ENCODE measurements around the gene SVOP. TPM values are rescaled to one million over a fixed set of nuclear protein-coding genes. Genes with fewer than 3 reads are reported as not detected.

SVOP gene
- total RNA-seq, 1 experiment from 2014 or later, result not detected

DNA sequence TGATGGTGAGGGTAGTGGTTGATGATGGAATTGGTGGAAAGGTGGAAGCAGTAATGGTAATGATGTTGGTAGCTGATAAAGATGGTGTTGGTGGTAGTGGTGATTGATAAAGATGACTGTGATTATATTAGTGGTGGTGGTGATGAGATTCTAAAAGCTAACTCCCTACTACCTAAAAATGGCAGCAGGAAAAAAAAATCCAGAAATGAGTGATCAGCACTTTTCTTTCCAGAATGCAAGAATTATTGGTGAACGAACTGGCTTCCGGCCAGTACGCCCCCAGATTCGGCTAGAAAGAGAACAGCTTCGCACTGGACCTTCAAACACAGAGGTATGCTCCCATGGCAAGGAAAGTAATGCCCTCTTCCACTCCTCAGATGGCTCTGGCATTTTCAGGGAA lies 121.7 kb downstream of the SVOP start:
- Histone ChIP-seq H3K36me3 (no peaks in the 10 kb centered on the region), H3K27me3 (replicated peaks) (no peaks in the 10 kb centered on the region), H3K27ac (no peak overlapping the region), H3K4me3 (no peak overlapping the region), H3K4me1 (replicated peaks) (no peaks in the 10 kb centered on the region), H3K9me3 (replicated peaks) (no peaks in the 10 kb centered on the region)
- DNase-seq (ENCODE audit: low read depth in 1 of 2, low spot score in 2 of 2), result no peak

DNA sequence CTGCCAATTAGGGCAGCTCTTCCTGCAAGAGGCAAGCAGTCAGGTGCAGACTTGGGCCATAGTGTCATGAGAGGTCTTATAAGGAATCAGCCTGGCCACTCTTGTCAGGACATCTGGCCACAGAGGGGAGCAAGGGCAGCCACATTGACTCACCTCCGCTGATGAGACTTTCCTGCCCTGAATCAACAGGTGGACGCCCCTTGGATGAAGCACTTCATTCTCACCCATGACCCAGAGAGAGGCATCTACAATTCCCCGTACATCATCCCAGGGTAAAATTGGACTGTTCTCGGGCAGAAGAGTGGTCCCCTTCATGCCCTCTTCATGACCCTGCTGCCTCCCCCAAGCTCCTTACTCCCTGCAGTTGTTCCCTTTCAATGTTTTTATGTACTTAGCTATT lies 124.1 kb downstream of the SVOP start:
- Histone ChIP-seq H3K4me3 (no peak overlapping the region), H3K4me1 (replicated peaks) (no peaks in the 10 kb centered on the region), H3K9me3 (replicated peaks) (no peaks in the 10 kb centered on the region), H3K36me3 (no peaks in the 10 kb centered on the region), H3K27me3 (replicated peaks) (no peaks in the 10 kb centered on the region), H3K27ac (no peak overlapping the region)
- no peak for DNase-seq (ENCODE audit: low read depth in 1 of 2, low spot score in 2 of 2)

DNA sequence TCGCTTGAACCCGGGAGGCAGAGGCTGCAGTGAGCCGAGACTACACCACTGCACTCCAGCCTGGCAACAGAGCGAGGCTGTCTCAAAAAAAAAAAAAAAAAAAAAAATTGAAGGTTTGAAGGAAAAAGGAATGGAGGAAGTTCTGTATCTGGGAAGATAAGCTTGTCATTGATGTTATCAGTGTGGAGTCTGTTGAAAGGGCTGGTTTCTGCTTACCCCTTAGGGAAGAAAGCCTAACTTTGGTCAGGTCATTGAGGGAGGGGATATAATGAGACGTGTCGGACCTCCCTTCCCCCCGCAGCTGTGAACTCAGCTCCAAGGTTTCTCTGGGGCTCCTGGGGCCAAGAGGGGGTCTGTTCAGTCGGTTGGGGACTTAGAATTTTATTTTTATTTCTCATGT lies 124.5 kb downstream of the SVOP start:
- no peaks in the 10 kb centered on the region for H3K27me3 ChIP-seq (replicated peaks)
- no peak overlapping the region for H3K27ac ChIP-seq
- H3K4me1 ChIP-seq (replicated peaks), result no peaks in the 10 kb centered on the region
- H3K4me3 ChIP-seq, result no peak overlapping the region
- no peaks in the 10 kb centered on the region for H3K9me3 ChIP-seq (replicated peaks)
- H3K36me3 ChIP-seq, result no peaks in the 10 kb centered on the region
- no peak for DNase-seq (ENCODE audit: low read depth in 1 of 2, low spot score in 2 of 2)

DNA sequence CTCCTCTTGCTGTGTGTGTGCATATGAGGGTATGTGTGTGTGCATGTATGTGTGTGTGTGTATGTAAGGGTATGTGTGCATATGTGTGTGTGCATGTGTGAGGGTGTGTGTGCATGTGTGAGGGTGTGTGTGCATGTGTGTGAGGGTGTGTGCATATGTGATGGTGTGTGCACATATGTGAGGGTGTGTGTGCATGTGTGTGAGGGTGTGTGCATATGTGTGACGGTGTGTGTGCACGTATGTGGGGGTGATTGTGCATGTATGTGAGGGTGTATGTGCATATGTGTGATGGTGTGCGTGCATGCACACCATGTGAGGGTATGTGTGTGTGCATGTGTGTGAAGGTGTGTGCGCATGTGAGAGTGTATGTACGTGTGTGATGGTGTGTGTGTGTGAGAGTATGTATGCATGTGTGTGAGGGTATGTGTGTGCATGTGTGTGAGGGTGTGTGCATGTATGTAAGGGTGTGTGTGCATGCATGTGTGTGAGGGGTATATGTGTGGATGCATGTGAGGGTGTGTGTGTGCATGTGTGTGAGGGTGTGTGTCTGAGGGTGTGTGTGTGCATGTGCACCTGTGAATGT lies 125.6 kb downstream of the SVOP start:
- H3K4me3 ChIP-seq, result no peak overlapping the region
- H3K4me1 ChIP-seq (replicated peaks), result no peaks in the 10 kb centered on the region
- H3K27me3 ChIP-seq (replicated peaks), result no peaks in the 10 kb centered on the region
- no peak for DNase-seq (ENCODE audit: low read depth in 1 of 2, low spot score in 2 of 2)
- no peak overlapping the region for H3K27ac ChIP-seq
- no peaks in the 10 kb centered on the region for H3K36me3 ChIP-seq
- no peaks in the 10 kb centered on the region for H3K9me3 ChIP-seq (replicated peaks)

DNA sequence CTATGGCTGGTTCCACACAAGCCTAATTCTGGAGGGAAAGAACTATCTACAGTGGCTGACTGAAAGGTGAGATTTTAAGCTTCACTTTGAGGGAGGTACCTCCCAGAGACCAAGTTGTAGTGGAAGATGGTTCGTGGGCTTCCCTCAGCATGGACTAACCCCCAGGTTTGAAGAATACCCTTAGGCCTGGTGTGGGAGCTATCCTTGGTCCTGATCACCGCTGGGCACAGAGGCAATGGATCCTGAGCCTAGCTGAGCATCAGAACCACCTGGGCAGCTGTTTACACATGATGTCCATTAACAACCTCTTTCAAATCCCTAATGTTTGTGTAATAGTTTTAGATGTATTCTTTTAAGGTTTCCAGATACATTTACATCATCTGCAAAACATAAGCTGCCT lies 130.7 kb downstream of the SVOP start:
- no peaks in the 10 kb centered on the region for H3K4me1 ChIP-seq (replicated peaks)
- no peaks in the 10 kb centered on the region for H3K9me3 ChIP-seq (replicated peaks)
- H3K36me3 ChIP-seq, result no peaks in the 10 kb centered on the region
- H3K27me3 ChIP-seq (replicated peaks), result no peaks in the 10 kb centered on the region
- no peak overlapping the region for H3K27ac ChIP-seq
- no peak overlapping the region for H3K4me3 ChIP-seq
- DNase-seq (ENCODE audit: low read depth in 1 of 2, low spot score in 2 of 2), result no peak

DNA sequence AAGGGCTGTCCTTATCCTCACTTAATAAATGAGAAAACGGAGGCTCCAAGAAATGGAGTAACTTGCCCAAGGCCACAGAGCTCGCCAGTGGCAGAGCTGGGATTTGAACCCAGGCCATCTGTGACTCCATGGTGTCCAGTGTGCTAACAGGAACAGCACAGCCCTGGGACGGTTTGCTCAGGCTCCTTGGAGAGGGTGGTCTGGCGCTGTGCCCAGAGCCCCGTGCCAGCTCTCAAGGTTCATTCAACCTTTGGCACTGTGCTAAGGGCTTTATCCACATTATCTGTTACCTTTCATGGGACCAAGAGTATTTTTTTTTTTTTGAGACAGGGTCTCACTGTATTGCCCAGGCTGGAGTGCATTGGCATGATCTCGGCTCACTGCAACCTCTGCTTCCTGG lies 132.8 kb downstream of the SVOP start:
- no peaks in the 10 kb centered on the region for H3K36me3 ChIP-seq
- H3K27me3 ChIP-seq (replicated peaks), result no peaks in the 10 kb centered on the region
- DNase-seq (ENCODE audit: low read depth in 1 of 2, low spot score in 2 of 2), result no peak
- H3K4me3 ChIP-seq, result no peak overlapping the region
- no peaks in the 10 kb centered on the region for H3K4me1 ChIP-seq (replicated peaks)
- no peaks in the 10 kb centered on the region for H3K9me3 ChIP-seq (replicated peaks)
- no peak overlapping the region for H3K27ac ChIP-seq

DNA sequence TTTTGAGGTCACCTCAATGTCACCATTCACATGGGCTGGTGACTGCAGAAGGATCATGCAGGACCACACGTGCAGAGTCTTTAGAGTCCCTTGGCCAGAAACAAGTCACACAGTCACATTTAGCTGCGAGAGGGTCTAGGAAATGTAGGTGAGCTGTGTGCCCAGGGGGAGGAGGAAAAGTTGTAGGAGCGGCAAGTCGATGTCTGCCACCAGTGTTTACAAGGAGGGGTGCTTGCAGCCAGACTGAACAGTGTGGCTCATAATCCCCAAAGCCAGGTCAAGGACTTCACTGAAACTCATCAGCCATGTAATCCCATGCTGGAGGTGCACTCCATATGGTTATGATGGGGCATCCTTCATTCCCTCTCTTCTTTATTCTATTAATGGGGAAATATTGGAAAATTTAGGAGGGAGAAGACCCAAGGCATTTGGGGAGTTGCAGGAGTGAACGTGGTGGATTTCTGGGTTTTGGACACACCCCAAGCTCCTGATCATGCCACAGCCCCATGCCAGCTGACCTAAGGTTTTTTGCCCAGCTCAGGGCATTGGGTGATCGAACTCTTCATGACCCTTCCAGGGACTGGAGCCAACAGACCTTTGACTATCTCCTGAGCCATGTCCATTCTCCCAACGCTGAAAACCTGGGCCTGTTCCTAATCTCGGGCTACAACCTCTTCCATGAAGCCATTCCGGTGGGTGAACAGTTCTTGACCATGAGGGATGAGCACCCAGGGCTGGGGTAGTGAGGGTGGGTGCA lies 133.8 kb downstream of the SVOP start:
- H3K27ac ChIP-seq, result no peak overlapping the region
- no peaks in the 10 kb centered on the region for H3K27me3 ChIP-seq (replicated peaks)
- no peaks in the 10 kb centered on the region for H3K9me3 ChIP-seq (replicated peaks)

DNA sequence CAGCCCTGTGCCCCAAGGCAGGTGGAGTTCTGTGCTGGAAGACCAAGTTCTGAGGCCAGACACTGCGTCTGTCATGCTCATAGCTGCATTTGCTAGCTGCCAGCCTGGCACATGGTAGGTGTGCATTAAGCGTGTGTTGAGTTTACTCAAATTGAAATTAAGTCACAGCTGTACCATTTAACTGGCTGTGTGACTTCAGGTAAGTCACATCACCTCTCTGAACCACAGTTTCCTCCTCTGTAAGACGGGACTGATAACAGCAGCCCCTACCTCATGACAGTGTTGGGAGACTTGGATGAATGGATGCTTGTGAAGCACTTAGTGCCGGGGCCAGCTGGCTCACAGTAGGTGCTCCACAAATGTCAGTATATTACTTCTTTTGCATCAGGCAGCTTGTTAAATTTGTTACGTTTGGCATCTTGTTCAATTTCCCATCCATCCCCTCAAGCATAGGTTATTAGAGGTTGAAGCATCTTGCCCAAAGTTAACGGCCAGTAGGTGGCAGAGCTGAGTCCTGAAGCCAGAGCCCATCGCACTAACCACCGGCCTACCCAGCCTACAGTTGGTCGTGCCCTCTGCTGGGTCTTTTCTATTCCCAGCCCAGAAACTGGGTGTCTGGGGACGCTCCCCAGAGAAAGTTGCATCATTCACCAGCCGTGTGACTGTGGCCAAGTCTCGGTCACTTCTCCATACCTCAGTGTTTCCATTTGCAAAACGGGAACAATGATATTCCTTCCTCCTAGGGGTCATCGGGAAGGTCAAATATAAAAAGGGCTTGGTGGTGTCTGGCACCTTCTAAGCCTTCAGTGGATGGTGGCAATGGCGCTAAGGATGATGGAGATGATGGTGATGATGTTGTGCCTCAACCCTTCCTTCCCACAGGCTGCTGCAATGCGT lies 136.5 kb downstream of the SVOP start:
- H3K9me3 ChIP-seq (replicated peaks), result no peaks in the 10 kb centered on the region
- H3K27ac ChIP-seq, result no peak overlapping the region
- H3K36me3 ChIP-seq, result no peaks in the 10 kb centered on the region
- H3K4me1 ChIP-seq (replicated peaks), result no peaks in the 10 kb centered on the region
- no peaks in the 10 kb centered on the region for H3K27me3 ChIP-seq (replicated peaks)
- no peak overlapping the region for H3K4me3 ChIP-seq
- DNase-seq (ENCODE audit: low read depth in 1 of 2, low spot score in 2 of 2), result peak in 1 of 2 experiments; percentile 51

More for the DNA sequence above, 133.8 kb downstream of the SVOP start:
- no peak for DNase-seq (ENCODE audit: low read depth in 1 of 2, low spot score in 2 of 2)
- H3K36me3 ChIP-seq, result no peaks in the 10 kb centered on the region
- no peak overlapping the region for H3K4me3 ChIP-seq
- H3K4me1 ChIP-seq (replicated peaks), result no peaks in the 10 kb centered on the region

DNA sequence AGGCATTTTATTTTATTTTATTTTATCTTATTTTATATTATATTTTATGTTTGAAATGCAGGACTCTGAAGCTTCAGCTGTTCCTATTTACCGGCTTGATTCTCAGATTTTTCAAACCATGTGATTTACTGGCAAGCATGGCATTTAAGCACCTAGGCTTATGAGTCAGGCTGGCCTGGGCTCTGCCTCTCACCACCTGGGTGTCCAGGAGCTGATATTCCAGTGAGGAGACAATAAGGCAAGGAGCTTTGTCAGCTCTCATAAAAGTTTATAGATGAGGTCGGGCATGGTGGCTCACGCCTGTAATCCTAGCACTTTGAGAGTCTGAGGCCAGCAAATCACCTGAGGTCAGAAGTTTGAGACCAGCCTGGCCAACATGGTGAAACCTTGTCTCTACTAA lies 138.9 kb downstream of the SVOP start:
- no peak overlapping the region for H3K27ac ChIP-seq
- no peaks in the 10 kb centered on the region for H3K27me3 ChIP-seq (replicated peaks)
- no peaks in the 10 kb centered on the region for H3K4me1 ChIP-seq (replicated peaks)
- no peak overlapping the region for H3K4me3 ChIP-seq
- H3K36me3 ChIP-seq, result no peaks in the 10 kb centered on the region
- no peaks in the 10 kb centered on the region for H3K9me3 ChIP-seq (replicated peaks)
- DNase-seq (ENCODE audit: low read depth in 1 of 2, low spot score in 2 of 2), result no peak

DNA sequence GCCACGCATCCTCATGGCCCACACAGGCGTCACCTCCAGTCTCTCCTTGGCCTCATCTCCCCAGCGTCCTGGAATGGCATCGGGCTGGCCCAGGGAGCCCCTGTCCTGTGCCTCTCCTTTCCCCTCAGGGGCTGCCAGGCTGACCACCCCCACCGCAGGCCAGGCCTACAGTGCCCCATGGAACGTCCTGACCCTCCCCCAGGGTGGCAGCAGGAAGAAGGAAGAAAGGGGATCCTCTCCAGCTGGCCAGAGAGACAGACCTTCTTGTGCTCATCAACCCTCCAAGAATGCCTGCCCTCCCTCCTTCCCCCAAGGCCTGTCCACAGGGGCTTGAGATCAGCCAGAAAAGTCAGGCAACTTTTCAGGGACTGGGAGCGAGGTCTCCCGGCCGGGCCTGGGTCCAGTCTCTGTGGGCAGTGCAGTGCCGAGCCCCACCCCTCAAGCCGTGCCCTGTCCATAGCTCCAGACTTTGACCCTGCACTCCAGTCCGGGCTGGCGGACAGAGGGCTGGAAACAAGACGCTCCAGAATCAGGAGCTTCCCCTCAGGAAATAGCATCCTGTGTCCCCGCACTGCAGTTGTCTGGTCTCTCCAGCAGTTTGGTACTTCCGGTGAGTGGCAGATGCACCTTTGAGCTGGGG lies 141.1 kb downstream of the SVOP start, which contains the start of gene DAO:
TSS of gene DAO (plus strand) at position 478 of the 640 bp plus-strand sequence. CDS start 4,915 bp downstream, outside the sequence.
- Histone ChIP-seq H3K4me3 (no peak within 1 kb of the TSS), H3K36me3 (no peaks in the 10 kb centered on the region)
- no peak for DNase-seq (ENCODE audit: low read depth in 1 of 2, low spot score in 2 of 2)

DNA sequence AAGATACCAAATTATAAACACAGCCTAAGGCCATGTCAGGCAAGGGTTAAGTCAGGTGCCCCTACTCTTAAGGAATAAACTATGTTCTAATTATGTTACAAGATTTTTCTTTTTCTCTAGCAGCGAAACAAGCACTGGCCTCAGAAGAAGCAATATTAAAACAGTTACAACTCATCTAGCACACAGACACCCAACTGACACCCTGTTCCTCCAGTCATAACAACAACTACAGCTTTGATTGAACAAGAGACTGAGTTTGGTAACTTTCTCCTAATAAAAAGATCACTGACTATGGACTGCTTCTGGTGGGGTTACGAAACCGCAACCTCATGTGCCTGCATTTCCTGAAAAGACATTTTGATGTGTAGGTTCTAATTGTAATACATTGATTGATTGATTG lies 144.3 kb downstream of the SVOP start:
- no peak overlapping the region for H3K4me3 ChIP-seq
- H3K4me1 ChIP-seq (replicated peaks), result no peaks in the 10 kb centered on the region

More for the DNA sequence above, 141.1 kb downstream of the SVOP start, which contains the start of gene DAO:
- H3K27me3 ChIP-seq (replicated peaks), result no peaks in the 10 kb centered on the region
- no peaks in the 10 kb centered on the region for H3K4me1 ChIP-seq (replicated peaks)
- no peaks in the 10 kb centered on the region for H3K9me3 ChIP-seq (replicated peaks)
- no peak within 1 kb of the TSS for H3K27ac ChIP-seq

DNA sequence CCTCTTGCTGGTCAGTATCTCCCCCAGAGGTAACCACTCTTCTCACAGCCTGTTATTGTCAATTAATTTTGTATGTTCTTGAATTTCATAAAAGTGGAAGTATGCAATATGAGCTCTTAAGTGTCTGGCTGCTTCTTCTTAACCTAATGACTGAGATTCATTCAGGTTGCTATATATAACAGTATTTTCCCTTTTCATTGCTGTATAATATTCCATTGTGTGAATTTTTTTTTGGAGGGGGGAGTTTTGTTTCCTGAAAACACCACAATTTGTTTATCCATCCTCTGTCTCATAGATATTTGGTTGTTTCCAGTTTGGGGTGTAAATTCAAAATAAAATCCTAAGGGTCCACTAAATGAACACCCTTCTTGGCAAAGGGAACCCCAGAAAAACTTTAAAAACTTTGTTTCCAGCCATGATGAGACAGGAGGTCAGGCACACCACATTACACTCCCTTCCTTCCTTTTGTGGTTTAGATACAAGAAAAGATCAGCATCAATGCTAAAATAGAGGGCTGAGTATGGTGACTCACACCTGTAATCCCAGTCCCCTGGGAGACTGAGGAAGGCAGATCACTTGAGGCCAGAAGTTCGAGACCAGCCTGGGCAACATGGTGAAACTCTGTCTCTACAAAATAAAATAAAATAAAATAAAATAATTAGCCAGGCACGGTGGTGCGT lies 145.0 kb downstream of the SVOP start:
- H3K4me1 ChIP-seq (replicated peaks), result no peaks in the 10 kb centered on the region
- H3K27ac ChIP-seq, result no peak overlapping the region
- no peak overlapping the region for H3K4me3 ChIP-seq
- H3K36me3 ChIP-seq, result no peaks in the 10 kb centered on the region
- no peaks in the 10 kb centered on the region for H3K9me3 ChIP-seq (replicated peaks)
- DNase-seq (ENCODE audit: low read depth in 1 of 2, low spot score in 2 of 2), result no peak
- H3K27me3 ChIP-seq (replicated peaks), result no peaks in the 10 kb centered on the region

More for the DNA sequence above, 144.3 kb downstream of the SVOP start:
- no peaks in the 10 kb centered on the region for H3K36me3 ChIP-seq
- H3K9me3 ChIP-seq (replicated peaks), result no peaks in the 10 kb centered on the region
- no peaks in the 10 kb centered on the region for H3K27me3 ChIP-seq (replicated peaks)
- H3K27ac ChIP-seq, result no peak overlapping the region
- DNase-seq (ENCODE audit: low read depth in 1 of 2, low spot score in 2 of 2), result no peak

DNA sequence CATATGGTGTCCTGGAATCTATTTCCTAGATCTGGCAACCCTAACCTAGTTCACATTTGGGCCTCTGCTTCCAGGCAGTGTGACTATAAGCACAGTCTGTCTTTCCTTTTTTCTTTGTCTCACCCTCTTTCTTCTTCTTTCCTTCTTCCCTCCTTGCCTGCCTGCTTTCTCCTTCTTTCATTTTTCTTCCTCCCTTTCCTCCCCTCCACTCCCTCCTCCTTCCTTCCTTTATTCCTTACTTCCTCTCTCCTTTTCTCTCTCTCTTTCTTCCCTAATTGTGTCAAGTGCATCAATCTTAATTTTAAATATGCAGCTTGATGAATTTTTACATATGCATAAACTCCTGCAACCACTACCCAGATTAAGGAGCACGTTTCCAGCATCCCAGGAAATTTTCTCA lies 145.6 kb downstream of the SVOP start:
- no peaks in the 10 kb centered on the region for H3K27me3 ChIP-seq (replicated peaks)
- no peak for DNase-seq (ENCODE audit: low read depth in 1 of 2, low spot score in 2 of 2)
- no peak overlapping the region for H3K27ac ChIP-seq
- H3K36me3 ChIP-seq, result no peaks in the 10 kb centered on the region
- H3K4me1 ChIP-seq (replicated peaks), result no peaks in the 10 kb centered on the region
- no peaks in the 10 kb centered on the region for H3K9me3 ChIP-seq (replicated peaks)
- no peak overlapping the region for H3K4me3 ChIP-seq
